HK-2 (cell line): ENCODE measurements around the gene POU2F3.

Experiments used
- DNase-seq: peaks from one replicate; pipeline ENCODE4 v3.0.0-alpha.2; 2018; ENCODE audit not compliant: unreplicated experiment

POU2F3 gene

GRCh38 chr11:120210626-120211521 is 29.1 kb upstream of the POU2F3 start, which contains the start of gene OAF:
OAF (plus strand) TSS chr11:120211032; CDS start chr11:120211280, 248 bp downstream.
- DNase-seq: peak; percentile 58

GRCh38 chr11:120211522-120212258 is 28.2 kb upstream of the POU2F3 start:
- DNase-seq: no peak

- no peak for DNase-seq
Observed at GRCh38 chr11:120212259-120212878, 27.6 kb upstream of the POU2F3 start.

- DNase-seq: no peak
Observed at GRCh38 chr11:120212926-120213325, 27.0 kb upstream of the POU2F3 start.

- DNase-seq: no peak
Observed at GRCh38 chr11:120214581-120214980, 25.4 kb upstream of the POU2F3 start.

- no peak for DNase-seq
Observed at GRCh38 chr11:120215634-120216033, 24.3 kb upstream of the POU2F3 start.

- DNase-seq: no peak
Observed at GRCh38 chr11:120216426-120217102, 23.4 kb upstream of the POU2F3 start.

GRCh38 chr11:120217526-120217925 is 22.4 kb upstream of the POU2F3 start:
- DNase-seq: no peak

- no peak for DNase-seq
Observed at GRCh38 chr11:120217941-120218694, 21.8 kb upstream of the POU2F3 start.

- no peak for DNase-seq
Observed at GRCh38 chr11:120218695-120219033, 21.3 kb upstream of the POU2F3 start.

GRCh38 chr11:120219232-120219937 is 20.6 kb upstream of the POU2F3 start:
- DNase-seq: no peak

GRCh38 chr11:120219938-120220746 is 19.8 kb upstream of the POU2F3 start:
- no peak for DNase-seq

GRCh38 chr11:120220747-120221037 is 19.2 kb upstream of the POU2F3 start:
- no peak for DNase-seq

- no peak for DNase-seq
Observed at GRCh38 chr11:120221115-120221752, 18.7 kb upstream of the POU2F3 start.

- DNase-seq: no peak
Observed at GRCh38 chr11:120222916-120223315, 17.0 kb upstream of the POU2F3 start.

- no peak for DNase-seq
Observed at GRCh38 chr11:120223793-120224192, 16.1 kb upstream of the POU2F3 start.

GRCh38 chr11:120224361-120224760 is 15.6 kb upstream of the POU2F3 start:
- no peak for DNase-seq

- DNase-seq: no peak
Observed at GRCh38 chr11:120224972-120225909, 14.7 kb upstream of the POU2F3 start.
